Naive B cell (primary cell): ENCODE measurements around the gene IL17RE. TPM values are rescaled to one million over a fixed set of nuclear protein-coding genes. Genes with fewer than 3 reads are reported as not detected.

Experiments
- ATAC-seq, 2 donors: fragments of 150-1000 bp; cut with Tn5 transposase; 2 replicates each; pipeline ENCODE4 v1.10.0; 2021; ENCODE audit warnings: low read depth in 2 of 2, mild to moderate bottlenecking in 2 of 2, moderate library complexity in 2 of 2
- DNase-seq: peaks from one replicate; pipeline ENCODE4 v3.0.0; 2022
- H3K27ac Mint-ChIP-seq, 6 donors: one replicate each; pipeline ENCODE4 v1.8.0; 2020 to 2022; ENCODE audit warnings: mild to moderate bottlenecking in 6 of 6, mixed read lengths in 6 of 6, moderate library complexity in 5 of 6, inconsistent platforms in 2 of 6
- H3K27me3 Mint-ChIP-seq, 3 donors: one replicate each; pipeline ENCODE4 v1.8.0; 2021 to 2022; ENCODE audit warnings: mixed read lengths in 3 of 3, mild to moderate bottlenecking in 1 of 3
- H3K36me3 Mint-ChIP-seq, 2 donors: one replicate each; pipeline ENCODE4 v1.8.0; 2020 to 2022; ENCODE audit warnings: mixed read lengths in 2 of 2, inconsistent platforms in 1 of 2, mild to moderate bottlenecking in 1 of 2
- H3K4me1 Mint-ChIP-seq, 3 donors: one replicate each; pipeline ENCODE4 v1.8.0; 2020 to 2022; ENCODE audit warnings: mixed read lengths in 3 of 3, inconsistent platforms in 1 of 3, mild to moderate bottlenecking in 1 of 3, moderate library complexity in 1 of 3
- H3K4me3 Mint-ChIP-seq, 8 donors: one replicate each; pipeline ENCODE4 v1.8.0; 2020 to 2022; ENCODE audit warnings: mild to moderate bottlenecking in 8 of 8, mixed read lengths in 8 of 8, moderate library complexity in 8 of 8, inconsistent platforms in 2 of 8
- H3K9me3 Mint-ChIP-seq, 7 donors: one replicate each; pipeline ENCODE4 v1.8.0; 2020 to 2022; ENCODE audit warnings: mixed read lengths in 7 of 7, mild to moderate bottlenecking in 5 of 7, inconsistent platforms in 2 of 7, moderate library complexity in 1 of 7
- polyA plus RNA-seq, 6 donors: library from polyadenylated mRNA; unstranded; fragments of 300-500 nt; fragmentation: Illumina TruSeq; gene quantifications; one replicate each; pipeline ENCODE4 v1.2.3, GENCODE V29; 2021; ENCODE audit warnings: low read depth in 6 of 6

IL17RE gene
- polyA plus RNA-seq, 6 donors from 2014 or later, result not detected

DNA sequence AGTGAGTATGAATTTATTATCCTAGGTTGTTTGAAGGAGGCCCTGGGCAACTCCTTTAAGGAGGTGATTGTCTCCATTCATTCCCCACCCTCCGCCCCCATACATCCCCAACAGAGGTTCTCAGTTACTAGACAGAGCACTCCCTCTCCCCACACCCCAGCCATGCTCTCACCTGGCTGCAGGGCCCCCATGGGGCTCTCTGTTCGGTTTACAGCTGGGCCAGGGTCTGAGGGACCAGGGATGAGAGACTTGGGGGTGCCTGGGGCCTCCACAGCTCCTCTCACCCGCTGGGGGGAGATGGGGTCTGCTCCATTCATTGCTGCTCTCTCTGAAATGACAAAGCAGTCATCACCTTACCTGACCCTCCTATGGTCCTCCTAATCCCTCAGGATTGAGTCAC lies 45.9 kb downstream of the IL17RE start:
- no peak overlapping the region for H3K27ac Mint-ChIP-seq

DNA sequence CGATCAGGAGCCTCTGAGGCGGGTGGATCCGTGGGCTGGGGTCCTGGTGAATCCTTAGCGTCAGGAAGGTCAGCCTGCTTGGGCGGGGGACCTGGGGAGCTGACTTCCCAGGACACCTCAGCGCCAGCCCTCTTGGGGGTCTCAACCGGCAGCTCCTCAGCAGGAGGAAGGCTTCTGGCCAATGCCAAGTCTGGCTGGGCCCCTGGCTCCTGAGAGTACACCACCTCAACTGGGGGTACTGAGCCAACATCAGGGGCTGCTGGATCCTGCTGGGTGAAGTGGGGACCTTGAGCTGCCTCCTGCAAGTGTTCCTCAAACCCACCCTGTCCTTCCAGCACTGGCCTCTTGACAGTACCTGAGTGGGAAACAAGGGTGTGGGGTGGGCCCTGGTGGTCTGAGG lies 46.5 kb downstream of the IL17RE start:
- no peak overlapping the region for H3K4me3 Mint-ChIP-seq
- no peak for DNase-seq
- no peaks in the 10 kb centered on the region for H3K9me3 Mint-ChIP-seq
- no peak overlapping the region for H3K27ac Mint-ChIP-seq
- H3K4me1 Mint-ChIP-seq, result peaks cover 7 to 20% (median 20%) of the 10 kb centered on the region in 3 donors
- no peak for ATAC-seq
- no peaks in the 10 kb centered on the region for H3K36me3 Mint-ChIP-seq
- H3K27me3 Mint-ChIP-seq, result peaks cover 0 to 9% (median 0%) of the 10 kb centered on the region in 3 donors

More for the DNA sequence above, 45.9 kb downstream of the IL17RE start:
- ATAC-seq, result no peak
- H3K4me1 Mint-ChIP-seq, result peaks cover 7 to 20% (median 20%) of the 10 kb centered on the region in 3 donors
- H3K36me3 Mint-ChIP-seq, result no peaks in the 10 kb centered on the region
- H3K4me3 Mint-ChIP-seq, result no peak overlapping the region
- H3K9me3 Mint-ChIP-seq, result no peaks in the 10 kb centered on the region
- no peak for DNase-seq
- H3K27me3 Mint-ChIP-seq, result peaks cover 0 to 9% (median 0%) of the 10 kb centered on the region in 3 donors

GRCh38 chr3:9949626-9950025 lies 47.0 kb downstream of the IL17RE start:
- DNase-seq (no peak), ATAC-seq (no peak)
- H3K9me3 Mint-ChIP-seq, result no peaks in the 10 kb centered on the region
- H3K27me3 Mint-ChIP-seq, result peaks cover 0 to 9% (median 0%) of the 10 kb centered on the region in 3 donors
- peaks cover 7 to 20% (median 20%) of the 10 kb centered on the region in 3 donors for H3K4me1 Mint-ChIP-seq
- H3K4me3 Mint-ChIP-seq, result peak overlapping the region in 2 of 8 donors; percentile 12
- H3K27ac Mint-ChIP-seq, result peak overlapping the region in 1 of 6 donors; percentile 73
- no peaks in the 10 kb centered on the region for H3K36me3 Mint-ChIP-seq

- Mint-ChIP-seq H3K9me3 (no peaks in the 10 kb centered on the region), H3K27ac (peak overlapping the region in 1 of 6 donors; percentile 36), H3K4me1 (peaks cover 7 to 18% (median 15%) of the 10 kb centered on the region in 3 donors), H3K27me3 (peaks cover 0 to 9% (median 0%) of the 10 kb centered on the region in 3 donors), H3K36me3 (no peaks in the 10 kb centered on the region), H3K4me3 (peak overlapping the region in 7 of 8 donors; percentile 62 to 89 (median 83))
- DNase-seq (no peak), ATAC-seq (no peak)
Measured at GRCh38 chr3:9951126-9951525, 48.5 kb downstream of the IL17RE start.

DNA sequence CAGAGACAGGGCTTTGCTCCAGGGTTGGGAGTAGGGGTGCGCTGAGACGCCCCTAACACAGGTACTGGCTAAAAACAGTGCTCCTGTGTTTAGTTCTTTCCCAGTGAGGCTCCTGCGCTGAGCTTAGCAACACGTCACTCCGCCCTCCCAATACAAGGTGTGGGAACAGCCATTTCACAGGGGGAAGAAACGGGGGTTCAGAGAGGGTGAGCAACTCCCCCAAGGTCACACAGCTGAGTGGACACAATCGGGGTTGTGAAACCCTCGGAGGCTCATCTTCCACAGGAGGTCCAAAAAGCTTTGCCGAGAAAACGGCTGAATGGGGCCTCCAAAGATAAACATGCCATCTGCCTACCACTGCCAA lies 48.9 kb downstream of the IL17RE start:
- no peak for DNase-seq
- Mint-ChIP-seq H3K27me3 (peaks cover 0 to 9% (median 0%) of the 10 kb centered on the region in 3 donors), H3K9me3 (no peaks in the 10 kb centered on the region), H3K4me1 (peaks cover 7 to 15% (median 14%) of the 10 kb centered on the region in 3 donors), H3K4me3 (peak overlapping the region; percentile 62 to 89 (median 82)), H3K36me3 (no peaks in the 10 kb centered on the region), H3K27ac (peak overlapping the region in 2 of 6 donors; percentile 36 to 39)
- no peak for ATAC-seq

DNA sequence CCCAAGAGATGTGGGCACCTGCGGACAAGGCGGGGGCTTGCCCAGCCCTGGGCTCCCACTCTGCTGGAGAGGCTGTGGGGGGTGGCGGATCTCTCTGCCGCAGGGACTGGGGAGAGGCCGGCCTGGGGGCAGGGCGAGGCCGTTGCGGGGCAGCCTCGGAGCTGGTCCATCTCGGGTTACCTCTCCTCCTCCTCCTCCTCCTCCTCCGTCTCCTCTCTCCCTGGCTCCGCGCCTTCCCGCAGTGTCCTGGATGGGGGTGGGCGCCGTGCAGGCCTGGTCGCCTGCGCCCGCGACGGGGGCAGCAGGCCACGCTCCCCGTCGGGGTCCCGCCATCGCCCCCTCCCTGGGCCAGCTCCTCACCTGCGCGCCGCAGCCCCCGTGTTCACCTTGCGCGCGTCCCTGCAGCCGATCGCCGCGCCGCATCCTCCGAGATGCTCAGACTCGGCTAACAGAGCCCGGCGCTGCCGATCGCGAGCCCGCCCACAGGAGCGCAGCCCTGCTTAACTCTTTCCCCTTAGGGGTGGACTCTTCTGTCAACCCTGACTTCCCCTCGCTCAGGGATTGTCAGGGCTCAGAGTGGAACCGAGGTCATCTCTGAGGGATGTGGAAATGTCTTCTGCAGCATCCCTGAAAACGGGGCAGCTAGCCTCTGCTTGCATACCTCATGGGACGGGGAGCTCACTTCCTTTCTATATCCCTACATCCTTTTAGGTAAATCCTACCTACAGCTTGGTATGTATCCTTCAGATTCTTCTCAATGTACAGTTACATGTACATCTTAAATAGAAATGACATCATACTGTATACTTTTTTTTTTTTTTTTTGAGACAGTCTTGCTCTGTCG lies 49.5 kb downstream of the IL17RE start, which contains the start of gene PRRT3:
Gene PRRT3, minus strand, starts transcription at position 447 of the 844 bp plus-strand sequence. CDS start 2,293 bp downstream, outside the sequence.
- ATAC-seq (peak; percentile 91 to 92), DNase-seq (peak; percentile 21)
- peak within 1 kb of the TSS in 4 of 6 donors; percentile 39 to 92 (median 70) for H3K27ac Mint-ChIP-seq
- H3K36me3 Mint-ChIP-seq, result no peaks in the 10 kb centered on the region
- H3K27me3 Mint-ChIP-seq, result peaks cover 0 to 9% (median 0%) of the 10 kb centered on the region in 3 donors
- H3K4me3 Mint-ChIP-seq, result peak within 1 kb of the TSS; percentile 77 to 91 (median 84)
- peaks cover 7 to 15% (median 14%) of the 10 kb centered on the region in 3 donors for H3K4me1 Mint-ChIP-seq
- no peaks in the 10 kb centered on the region for H3K9me3 Mint-ChIP-seq

GRCh38 chr3:9955067-9955502 lies 52.4 kb downstream of the IL17RE start:
- no peak overlapping the region for H3K4me3 Mint-ChIP-seq
- DNase-seq (no peak), ATAC-seq (no peak)
- no peaks in the 10 kb centered on the region for H3K36me3 Mint-ChIP-seq
- H3K4me1 Mint-ChIP-seq, result peaks cover 7 to 15% (median 14%) of the 10 kb centered on the region in 3 donors
- peak overlapping the region in 2 of 6 donors; percentile 39 to 82 for H3K27ac Mint-ChIP-seq
- H3K9me3 Mint-ChIP-seq, result no peaks in the 10 kb centered on the region
- peaks cover 0 to 9% (median 0%) of the 10 kb centered on the region in 3 donors for H3K27me3 Mint-ChIP-seq

GRCh38 chr3:9955611-9956352 lies 53.1 kb downstream of the IL17RE start:
- H3K27me3 Mint-ChIP-seq, result peaks cover 0 to 9% (median 0%) of the 10 kb centered on the region in 3 donors
- peaks cover 0 to under 1% of the 10 kb centered on the region in 2 donors for H3K36me3 Mint-ChIP-seq
- H3K4me1 Mint-ChIP-seq, result peaks cover 7 to 13% (median 10%) of the 10 kb centered on the region in 3 donors
- peak overlapping the region in 1 of 6 donors; percentile 6 for H3K27ac Mint-ChIP-seq
- no peaks in the 10 kb centered on the region for H3K9me3 Mint-ChIP-seq
- ATAC-seq (no peak), DNase-seq (no peak)
- H3K4me3 Mint-ChIP-seq, result peak overlapping the region in 1 of 8 donors; percentile 65

- Mint-ChIP-seq H3K36me3 (peaks cover 0 to 5% of the 10 kb centered on the region in 2 donors), H3K27ac (peak overlapping the region in 1 of 6 donors; percentile 23), H3K9me3 (no peaks in the 10 kb centered on the region), H3K27me3 (no peaks in the 10 kb centered on the region), H3K4me1 (peaks cover 0 to 4% (median 2%) of the 10 kb centered on the region in 3 donors), H3K4me3 (peak overlapping the region in 1 of 8 donors; percentile 18)
- DNase-seq (no peak), ATAC-seq (no peak)
Measured at GRCh38 chr3:9957214-9957613, 54.6 kb downstream of the IL17RE start.

DNA sequence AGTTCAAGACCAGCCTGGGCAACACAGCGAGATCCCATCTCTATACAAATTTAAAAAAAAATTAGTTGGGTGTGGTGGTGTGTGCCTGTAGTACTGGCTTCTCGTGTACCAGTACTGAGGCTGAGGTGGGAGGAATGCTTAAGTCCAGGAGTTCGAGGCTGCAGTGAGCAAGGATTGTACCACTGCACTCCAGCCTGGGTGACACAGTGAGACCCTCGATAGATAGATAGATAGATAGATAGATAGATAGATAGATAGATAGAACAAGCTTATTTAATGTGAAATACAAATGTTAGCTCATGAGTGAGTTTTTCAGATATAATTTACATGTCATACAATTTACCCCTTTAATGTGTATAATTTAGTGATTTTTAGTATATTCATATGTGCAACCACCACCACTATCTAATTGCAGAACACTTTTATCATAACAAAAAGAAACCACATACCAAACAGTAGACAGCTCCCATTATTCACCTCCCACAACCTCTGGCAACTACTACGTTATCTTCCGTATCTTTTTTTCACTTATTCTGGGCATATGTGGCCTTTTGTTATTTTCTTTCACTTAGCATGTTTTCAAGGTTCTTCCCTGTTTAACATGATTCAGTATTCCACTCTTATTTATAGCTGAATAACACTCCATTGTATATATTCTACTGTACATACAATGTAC lies 62.7 kb downstream of the IL17RE start:
- H3K27me3 Mint-ChIP-seq, result no peaks in the 10 kb centered on the region
- peaks cover 22 to 35% of the 10 kb centered on the region in 2 donors for H3K36me3 Mint-ChIP-seq
- H3K27ac Mint-ChIP-seq, result no peak overlapping the region

More for the DNA sequence above, 62.7 kb downstream of the IL17RE start:
- Mint-ChIP-seq H3K4me1 (no peaks in the 10 kb centered on the region), H3K4me3 (no peak overlapping the region), H3K9me3 (no peaks in the 10 kb centered on the region)
- no peak for DNase-seq
- no peak for ATAC-seq
